Calu3 (cell line): Measurements from ENCODE around the gene STT3A. TPM values are rescaled to one million over a fixed set of nuclear protein-coding genes. Genes with fewer than 3 reads are reported as not detected.
"Not testable (repeated sequence)": the region's sequence is repeated elsewhere in the genome, so short reads cannot be mapped to it uniquely, and the experiment has no call there.

Experiments used
- BruUV-seq: library from RNA; stranded (reverse); fragments of 400-500 nt; replicated peaks from 2 replicates; lab custom pipeline; 2021; lab: Mats Ljungman, UMichigan
- CTCF ChIA-PET: fragments of 300-600 bp; sonication (Branson Sonifier 250); formaldehyde crosslinking; loops from one replicate; lab custom pipeline; 2022; ENCODE audit warnings: antibody characterized with exemption; lab: Charles Lee
- DNase-seq: peaks from one replicate; pipeline ENCODE4 v3.0.0; 2022
- H3K27ac Mint-ChIP-seq: one replicate; pipeline ENCODE4 v1.8.0; 2022; ENCODE audit warnings: mixed read lengths; ENCODE audit not compliant: unreplicated experiment
- H3K27me3 Mint-ChIP-seq: one replicate; pipeline ENCODE4 v1.8.0; 2022; ENCODE audit warnings: mixed read lengths; ENCODE audit not compliant: unreplicated experiment
- H3K36me3 Mint-ChIP-seq: one replicate; pipeline ENCODE4 v1.8.0; 2022; ENCODE audit warnings: mild to moderate bottlenecking, moderate library complexity, mixed read lengths; ENCODE audit not compliant: insufficient read depth, unreplicated experiment
- H3K4me1 Mint-ChIP-seq: one replicate; pipeline ENCODE4 v1.8.0; 2022; ENCODE audit warnings: mild to moderate bottlenecking, low read depth, mixed read lengths; ENCODE audit not compliant: unreplicated experiment
- H3K4me3 Mint-ChIP-seq: one replicate; pipeline ENCODE4 v1.8.0; 2022; ENCODE audit warnings: mild to moderate bottlenecking, low read depth, moderate library complexity, mixed read lengths; ENCODE audit not compliant: unreplicated experiment
- H3K9me3 Mint-ChIP-seq: one replicate; pipeline ENCODE4 v1.8.0; 2022; ENCODE audit warnings: low read depth, mixed read lengths; ENCODE audit not compliant: unreplicated experiment
- intact Hi-C: fragments of 100-400 bp; cut with micrococcal nuclease; formaldehyde crosslinking; loops from one replicate; pipeline ENCODE4 v1.10.0; 2022; ENCODE audit not compliant: unreplicated experiment
- total RNA-seq: library from RNA; stranded (reverse); gene quantifications from 2 replicates; pipeline ENCODE4 v1.2.3, GENCODE V29; 2022
- TF ChIP-seq, protein P1 (sequence below): fragments of 200-600 bp; IDR thresholded peaks from one replicate; pipeline ENCODE4 v1.8.0; 2022; ENCODE audit warnings: antibody characterized with exemption; ENCODE audit not compliant: unreplicated experiment

The STT3A gene
- total RNA-seq, 1 experiment from 2014 or later, result 168 TPM

DNA sequence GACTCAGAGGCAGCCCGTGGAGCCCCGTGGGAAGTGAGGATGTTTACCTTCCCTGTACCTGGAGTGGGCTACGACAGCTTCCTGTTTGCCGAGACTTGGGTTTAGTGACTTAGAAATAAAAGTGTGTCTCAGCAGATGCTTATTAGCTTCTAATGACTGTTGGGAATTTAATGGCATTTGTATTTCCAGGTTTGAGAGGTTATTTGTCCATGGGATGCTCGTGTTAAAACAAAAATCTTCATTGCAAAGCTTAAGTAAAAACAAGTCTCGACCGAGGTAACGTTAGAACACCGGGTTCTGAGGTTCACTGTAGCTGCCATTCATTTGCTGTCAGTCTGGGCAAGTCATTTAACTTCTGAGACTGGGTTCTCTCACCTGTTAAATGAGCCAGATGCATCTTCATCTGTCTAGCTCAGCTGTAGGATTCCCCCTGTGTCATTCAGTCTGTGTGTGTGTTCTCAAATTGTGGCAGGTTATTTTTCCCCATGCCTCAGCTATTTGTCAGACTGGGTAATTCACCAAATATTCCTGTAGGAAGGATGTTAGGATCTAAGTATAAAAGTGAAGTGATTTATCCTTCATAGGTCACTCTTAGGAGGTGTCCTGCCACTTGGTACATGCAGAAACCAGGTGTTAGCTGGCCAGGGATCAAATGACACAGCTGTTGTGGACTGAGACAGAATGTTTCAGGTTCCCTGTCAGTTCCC is 22.6 kb upstream of the STT3A start:
- H3K4me3 Mint-ChIP-seq, result peak overlapping the region; percentile 78
- intact Hi-C loops, result loop anchor here (5.0 to 10.0 kb wide), 2 partner anchors 58 to 115 kb away; no protein-coding TSS in a partner anchor
- no peak for DNase-seq
- no peak overlapping the region for H3K27ac Mint-ChIP-seq
- no peaks in the 10 kb centered on the region for H3K4me1 Mint-ChIP-seq
- H3K27me3 Mint-ChIP-seq, result no peaks in the 10 kb centered on the region
- BruUV-seq, result TSS peak; percentile 43
- TF ChIP-seq, protein P1, sequence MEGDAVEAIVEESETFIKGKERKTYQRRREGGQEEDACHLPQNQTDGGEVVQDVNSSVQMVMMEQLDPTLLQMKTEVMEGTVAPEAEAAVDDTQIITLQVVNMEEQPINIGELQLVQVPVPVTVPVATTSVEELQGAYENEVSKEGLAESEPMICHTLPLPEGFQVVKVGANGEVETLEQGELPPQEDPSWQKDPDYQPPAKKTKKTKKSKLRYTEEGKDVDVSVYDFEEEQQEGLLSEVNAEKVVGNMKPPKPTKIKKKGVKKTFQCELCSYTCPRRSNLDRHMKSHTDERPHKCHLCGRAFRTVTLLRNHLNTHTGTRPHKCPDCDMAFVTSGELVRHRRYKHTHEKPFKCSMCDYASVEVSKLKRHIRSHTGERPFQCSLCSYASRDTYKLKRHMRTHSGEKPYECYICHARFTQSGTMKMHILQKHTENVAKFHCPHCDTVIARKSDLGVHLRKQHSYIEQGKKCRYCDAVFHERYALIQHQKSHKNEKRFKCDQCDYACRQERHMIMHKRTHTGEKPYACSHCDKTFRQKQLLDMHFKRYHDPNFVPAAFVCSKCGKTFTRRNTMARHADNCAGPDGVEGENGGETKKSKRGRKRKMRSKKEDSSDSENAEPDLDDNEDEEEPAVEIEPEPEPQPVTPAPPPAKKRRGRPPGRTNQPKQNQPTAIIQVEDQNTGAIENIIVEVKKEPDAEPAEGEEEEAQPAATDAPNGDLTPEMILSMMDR, result no peak
- H3K9me3 Mint-ChIP-seq, result peaks cover 2% of the 10 kb centered on the region
- CTCF ChIA-PET, result interaction anchor here (0.6 to 1.0 kb wide), 2 partner anchors 138 to 290 kb away, joined by 4 to 6 read pairs; no protein-coding TSS in a partner anchor
- peaks cover 24% of the 10 kb centered on the region for H3K36me3 Mint-ChIP-seq

DNA sequence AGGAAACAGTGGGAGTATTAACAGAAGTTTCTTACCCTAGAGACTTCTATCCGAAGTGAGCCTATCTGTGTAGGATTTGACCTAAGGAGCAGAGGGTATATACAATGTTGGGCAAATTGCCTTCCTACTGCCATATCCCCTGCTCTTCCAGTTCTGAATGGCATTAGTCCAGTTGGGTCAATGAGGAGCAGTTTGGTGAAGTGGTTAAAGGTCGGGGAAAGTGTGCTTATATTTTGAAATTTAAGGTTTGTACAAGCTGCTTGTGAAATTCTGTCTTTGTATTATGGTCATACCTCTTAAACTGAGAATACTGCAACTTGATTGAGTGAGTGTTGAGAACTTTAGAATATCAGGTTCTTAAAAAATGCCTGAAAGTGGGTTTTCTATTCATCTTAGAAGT is 21.7 kb upstream of the STT3A start:
- BruUV-seq, result no TSS peak
- Mint-ChIP-seq H3K27ac (no peak overlapping the region), H3K4me3 (no peak overlapping the region), H3K4me1 (no peaks in the 10 kb centered on the region), H3K9me3 (peaks cover 2% of the 10 kb centered on the region), H3K36me3 (peaks cover 24% of the 10 kb centered on the region), H3K27me3 (no peaks in the 10 kb centered on the region)
- intact Hi-C loops, result no loop called here
- CTCF ChIA-PET, result interaction anchor here (0.6 kb wide), 1 partner anchor 135 kb away, joined by 3 read pairs; no protein-coding TSS in a partner anchor
- TF ChIP-seq, protein P1, result no peak
- no peak for DNase-seq

DNA sequence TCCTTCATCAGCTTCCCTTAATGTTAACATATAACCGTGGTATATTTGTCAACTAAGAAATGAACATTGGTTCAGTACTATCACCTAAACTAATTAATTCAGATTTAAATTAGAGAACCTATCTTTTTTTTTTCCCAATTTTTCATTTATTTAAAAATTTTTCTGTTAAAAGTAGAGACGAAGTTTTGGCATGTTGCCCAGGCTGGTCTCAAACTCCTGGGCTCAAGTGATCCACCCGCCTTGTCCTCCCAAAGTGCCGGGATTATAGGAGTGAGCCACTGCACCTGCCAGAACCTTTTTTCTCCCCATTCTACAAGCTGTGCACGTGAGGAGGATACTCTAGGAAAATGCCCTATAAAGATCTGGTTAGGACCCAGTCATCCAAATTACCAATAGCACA is 19.7 kb upstream of the STT3A start:
- H3K36me3 Mint-ChIP-seq, result peaks cover 24% of the 10 kb centered on the region
- no peaks in the 10 kb centered on the region for H3K27me3 Mint-ChIP-seq
- no peaks in the 10 kb centered on the region for H3K9me3 Mint-ChIP-seq
- no peaks in the 10 kb centered on the region for H3K4me1 Mint-ChIP-seq
- no peak overlapping the region for H3K4me3 Mint-ChIP-seq
- intact Hi-C loops, result no loop called here
- no peak for DNase-seq
- TF ChIP-seq, protein P1, result no peak
- CTCF ChIA-PET, result no interaction called here
- BruUV-seq, result no TSS peak
- no peak overlapping the region for H3K27ac Mint-ChIP-seq

DNA sequence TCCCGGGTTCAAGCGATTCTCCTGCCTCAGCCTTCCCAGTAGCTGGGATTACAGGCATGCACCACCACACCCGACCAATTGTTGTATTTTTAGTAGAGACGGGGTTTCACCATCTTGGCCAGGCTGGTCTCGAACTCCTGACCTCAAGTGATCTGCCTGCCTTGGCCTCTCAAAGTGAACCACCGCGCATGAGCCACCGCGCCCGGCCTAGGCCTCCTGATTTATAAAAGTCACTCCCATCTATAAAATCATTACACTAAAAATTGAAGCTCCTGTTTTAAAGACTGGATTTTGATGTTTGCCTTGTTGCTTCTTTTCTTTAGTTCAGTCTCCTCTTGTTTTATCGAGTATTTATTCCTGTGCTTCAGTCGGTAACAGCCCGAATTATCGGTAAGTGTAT is 15.5 kb upstream of the STT3A start:
- DNase-seq, H3K27me3 Mint-ChIP-seq, H3K27ac Mint-ChIP-seq, H3K9me3 Mint-ChIP-seq, H3K36me3 Mint-ChIP-seq, CTCF ChIA-PET, BruUV-seq, H3K4me3 Mint-ChIP-seq, H3K4me1 Mint-ChIP-seq, intact Hi-C loops: not testable (repeated sequence)

DNA sequence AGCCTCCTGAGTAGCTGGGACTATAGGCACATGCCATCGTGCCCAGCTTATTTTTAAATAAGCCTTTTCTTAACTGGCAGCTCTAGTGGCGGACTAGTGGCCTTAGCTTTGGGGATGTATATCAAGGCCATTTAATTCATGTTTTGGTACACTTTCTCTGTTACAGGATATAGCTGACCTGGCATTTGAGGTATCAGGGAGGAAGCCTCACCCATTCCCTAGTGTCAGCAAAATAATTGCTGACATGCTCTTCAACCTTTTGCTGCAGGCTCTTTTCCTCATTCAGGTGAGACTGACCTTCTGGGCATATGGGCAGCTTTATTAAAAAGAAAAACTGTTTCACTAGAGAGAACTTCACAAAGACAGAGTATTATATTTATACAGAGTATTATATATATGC is 13.9 kb upstream of the STT3A start:
- H3K27ac Mint-ChIP-seq, result no peak overlapping the region
- no peak for DNase-seq
- no TSS peak for BruUV-seq

More for the DNA sequence above, 13.9 kb upstream of the STT3A start:
- TF ChIP-seq, protein P1, result no peak
- intact Hi-C loops, result no loop called here
- Mint-ChIP-seq H3K27me3 (no peaks in the 10 kb centered on the region), H3K9me3 (no peaks in the 10 kb centered on the region), H3K4me3 (no peak overlapping the region), H3K36me3 (peaks cover 11% of the 10 kb centered on the region), H3K4me1 (no peaks in the 10 kb centered on the region)
- CTCF ChIA-PET, result interaction anchor here (0.6 kb wide), 1 partner anchor 18 kb away, joined by 3 read pairs; no protein-coding TSS in a partner anchor
